GM12864 (cell line): Measurements from ENCODE around the gene NUP98.

Experiments
- DNase-seq: peaks from one replicate; pipeline ENCODE4 v3.0.0-alpha.2; 2011; ENCODE audit warnings: low read depth
- H3K4me3 ChIP-seq: 2 replicates; pipeline ENCODE4 v1.5.1; 2011; ENCODE audit warnings: mild to moderate bottlenecking, low read depth, low read length, control low read depth
- TF ChIP-seq, protein P1 (sequence below): IDR thresholded peaks from 2 replicates; pipeline ENCODE4 v1.5.1; 2011; ENCODE audit warnings: low read depth, mild to moderate bottlenecking, moderate library complexity, low read length, control low read depth, inconsistent platforms; ENCODE audit errors: missing control alignments

NUP98 gene

DNA sequence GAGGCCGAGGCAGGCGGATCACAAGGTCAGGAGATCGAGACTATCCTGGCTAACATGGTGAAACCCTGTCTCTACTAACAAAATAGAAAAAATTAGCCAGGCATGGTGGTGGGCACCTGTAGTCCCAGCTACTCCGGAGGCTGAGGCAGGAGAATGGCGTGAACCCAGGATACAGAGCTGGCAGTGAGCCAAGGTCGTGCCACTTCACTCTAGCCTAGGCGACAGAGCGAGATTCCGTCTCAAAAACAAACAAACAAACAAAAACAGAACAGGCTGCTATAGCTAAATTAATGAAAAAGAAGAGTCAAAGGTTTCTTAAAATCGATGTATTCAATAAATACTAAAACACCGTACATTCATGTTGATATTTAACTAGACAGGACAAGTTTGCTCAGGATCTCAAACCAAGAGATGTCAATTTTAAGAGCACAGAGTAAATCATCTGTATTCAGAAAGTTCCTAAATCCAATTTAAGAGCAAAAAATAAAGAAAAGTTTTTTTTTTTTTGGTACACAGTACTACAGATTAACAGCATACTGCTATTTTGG lies 59.9 kb downstream of the NUP98 start:
- no peak for DNase-seq
- TF ChIP-seq, protein P1, sequence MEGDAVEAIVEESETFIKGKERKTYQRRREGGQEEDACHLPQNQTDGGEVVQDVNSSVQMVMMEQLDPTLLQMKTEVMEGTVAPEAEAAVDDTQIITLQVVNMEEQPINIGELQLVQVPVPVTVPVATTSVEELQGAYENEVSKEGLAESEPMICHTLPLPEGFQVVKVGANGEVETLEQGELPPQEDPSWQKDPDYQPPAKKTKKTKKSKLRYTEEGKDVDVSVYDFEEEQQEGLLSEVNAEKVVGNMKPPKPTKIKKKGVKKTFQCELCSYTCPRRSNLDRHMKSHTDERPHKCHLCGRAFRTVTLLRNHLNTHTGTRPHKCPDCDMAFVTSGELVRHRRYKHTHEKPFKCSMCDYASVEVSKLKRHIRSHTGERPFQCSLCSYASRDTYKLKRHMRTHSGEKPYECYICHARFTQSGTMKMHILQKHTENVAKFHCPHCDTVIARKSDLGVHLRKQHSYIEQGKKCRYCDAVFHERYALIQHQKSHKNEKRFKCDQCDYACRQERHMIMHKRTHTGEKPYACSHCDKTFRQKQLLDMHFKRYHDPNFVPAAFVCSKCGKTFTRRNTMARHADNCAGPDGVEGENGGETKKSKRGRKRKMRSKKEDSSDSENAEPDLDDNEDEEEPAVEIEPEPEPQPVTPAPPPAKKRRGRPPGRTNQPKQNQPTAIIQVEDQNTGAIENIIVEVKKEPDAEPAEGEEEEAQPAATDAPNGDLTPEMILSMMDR: no peak

DNA sequence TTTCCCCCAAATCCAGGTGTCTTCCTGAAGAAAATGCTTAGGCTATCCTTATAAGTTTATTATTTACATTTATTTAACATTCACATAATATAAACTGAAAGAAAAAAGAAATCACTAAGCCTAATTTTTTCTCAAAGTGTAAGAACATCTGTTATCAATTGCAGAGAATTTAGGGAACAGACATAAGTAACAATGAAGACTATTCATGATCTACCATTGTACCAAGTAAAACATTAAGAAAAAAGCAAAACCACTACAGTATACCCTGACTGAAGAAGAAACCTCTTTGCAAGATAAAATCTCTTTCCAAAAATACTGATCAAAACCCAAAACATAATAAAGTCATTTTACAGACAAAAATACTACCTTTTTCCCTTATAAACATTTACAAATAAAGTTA lies 60.5 kb downstream of the NUP98 start:
- no peak for DNase-seq
- no peak overlapping the region for H3K4me3 ChIP-seq
- TF ChIP-seq, protein P1: no peak

More for the DNA sequence above, 59.9 kb downstream of the NUP98 start:
- H3K4me3 ChIP-seq: no peak overlapping the region

DNA sequence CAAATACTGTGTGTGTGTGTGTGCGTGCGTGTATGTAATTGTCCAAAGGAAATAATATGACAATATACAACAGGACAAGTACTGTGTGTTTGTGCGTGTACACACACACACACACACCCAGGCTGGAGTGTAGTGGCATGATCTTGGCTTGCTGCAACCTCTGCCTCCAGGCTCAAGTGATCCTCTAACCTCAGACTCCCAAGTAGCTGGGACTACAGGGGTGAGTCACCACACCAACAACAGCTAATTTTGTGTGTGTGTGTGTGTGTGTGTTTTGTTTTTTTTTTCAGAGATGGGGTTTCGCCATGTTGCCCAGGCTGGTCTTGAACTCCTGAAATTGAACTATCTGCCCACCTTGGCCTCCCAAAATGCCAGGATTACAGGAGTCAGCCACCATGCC lies 61.5 kb downstream of the NUP98 start:
- no peak overlapping the region for H3K4me3 ChIP-seq
- TF ChIP-seq, protein P1: no peak
- DNase-seq: no peak

DNA sequence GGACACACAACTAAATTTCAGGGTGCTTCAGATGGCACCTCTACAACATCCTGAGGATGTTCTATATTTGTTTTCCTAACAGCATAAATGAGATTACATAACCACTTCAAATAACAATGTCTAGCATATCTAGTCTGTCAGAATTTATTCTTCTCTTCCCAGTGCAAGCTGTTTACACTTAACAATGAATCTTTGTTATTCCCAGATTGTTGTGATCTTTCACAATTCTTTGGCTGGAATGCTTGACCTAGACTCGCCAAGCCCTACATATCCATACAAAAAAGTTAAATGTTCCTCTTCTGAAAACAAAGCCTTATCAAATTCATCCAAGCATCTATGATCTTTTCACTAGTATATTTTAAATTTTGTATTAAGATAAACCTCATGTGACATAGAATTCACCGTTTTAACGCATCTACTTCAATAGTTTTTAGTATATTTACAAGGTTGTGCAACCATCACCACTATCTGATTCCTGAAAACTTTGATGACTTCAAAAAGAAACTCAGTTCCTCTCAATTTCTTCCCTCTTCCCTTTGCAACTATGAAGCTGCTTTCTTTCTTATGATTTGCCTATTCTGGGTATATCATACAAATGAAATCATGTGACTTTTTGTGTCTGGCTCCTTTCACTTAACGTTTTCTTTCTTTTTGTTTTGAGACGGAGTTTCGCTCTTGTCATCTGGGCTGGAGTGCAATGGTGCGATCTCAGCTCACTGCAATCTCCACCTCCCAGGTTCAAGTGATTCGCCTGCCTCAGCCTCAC lies 64.5 kb downstream of the NUP98 start:
- no peak overlapping the region for H3K4me3 ChIP-seq
- DNase-seq: no peak
- TF ChIP-seq, protein P1: no peak

DNA sequence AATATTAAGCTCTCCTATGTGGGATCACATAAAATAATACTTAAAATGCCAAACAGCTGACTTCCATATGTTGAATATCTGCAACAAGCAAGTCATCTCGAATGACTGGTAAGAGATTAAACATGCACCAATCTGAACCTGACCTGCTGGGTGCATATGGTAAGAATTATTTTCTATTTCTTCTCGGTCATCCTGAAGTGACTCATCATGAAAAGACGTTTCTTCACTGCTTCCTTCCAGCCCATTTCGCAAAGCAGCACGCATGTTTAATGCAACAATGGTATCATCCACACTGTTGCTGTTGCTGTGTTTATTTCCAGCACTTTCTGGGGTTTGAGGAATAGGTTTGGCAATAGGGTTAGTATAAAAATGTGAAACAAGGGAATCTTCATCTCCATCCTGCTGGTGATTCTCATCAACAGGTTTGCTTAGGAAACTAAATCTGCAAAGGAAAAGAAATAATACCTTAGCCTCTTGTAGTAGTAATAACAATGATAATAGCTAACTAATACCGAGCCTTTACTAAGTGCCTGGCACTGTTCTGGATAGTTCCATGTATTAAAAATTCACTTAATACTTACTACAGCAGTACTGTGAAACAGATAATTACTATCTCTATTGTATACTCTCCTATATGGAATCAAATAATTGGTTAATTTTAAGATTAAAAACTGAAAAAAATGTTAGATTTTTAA lies 74.2 kb downstream of the NUP98 start:
- TF ChIP-seq, protein P1: no peak
- no peak overlapping the region for H3K4me3 ChIP-seq
- DNase-seq: no peak

DNA sequence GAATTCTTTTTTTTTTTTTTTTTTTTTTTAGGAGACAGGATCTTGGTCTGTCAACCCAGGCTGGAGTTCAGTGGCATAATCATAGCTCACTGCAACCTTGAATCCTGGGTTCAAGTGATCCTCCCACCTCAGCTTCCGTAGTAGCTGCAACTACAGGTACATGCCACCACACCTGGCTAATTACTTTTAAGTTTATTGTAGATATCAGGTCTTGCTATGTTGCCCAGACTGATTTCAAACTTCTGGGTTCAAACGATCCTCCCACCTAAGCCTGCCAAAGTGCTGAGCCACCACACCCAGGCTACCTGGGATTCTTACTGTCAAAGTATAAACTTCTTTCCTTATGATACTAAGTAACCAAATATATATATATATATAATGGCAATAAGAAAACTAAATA lies 75.3 kb downstream of the NUP98 start:
- H3K4me3 ChIP-seq: no peak overlapping the region
- DNase-seq: no peak
- TF ChIP-seq, protein P1: no peak
